ENCODE measurements around the gene HIF3A. TPM values are rescaled to one million over a fixed set of nuclear protein-coding genes. Genes with fewer than 3 reads are reported as not detected.

Gene HIF3A
- polyA plus RNA-seq, 3 donors: 9.5 to 99.1 (median 25.0) TPM

- 94 to 95% (median 95%) methylated on average over 29 to 30 of the region's 30 CpGs for WGBS, 3 donors
- H3K27ac ChIP-seq (ENCODE audit: low read depth, low read length): no peak overlapping the region
These were observed 90.3 kb downstream of the HIF3A start for GRCh38 chr19:46386996-46387712.

GRCh38 chr19:46387713-46388130 lies 90.9 kb downstream of the HIF3A start:
- 95 to 97% (median 95%) methylated on average over 10 of the region's 10 CpGs for WGBS, 3 donors

GRCh38 chr19:46388311-46389095 lies 91.7 kb downstream of the HIF3A start:
- WGBS, 3 donors: 91 to 94% (median 93%) methylated on average over 25 of the region's 25 CpGs

More at GRCh38 chr19:46387713-46388130, 90.9 kb downstream of the HIF3A start:
- H3K27ac ChIP-seq (ENCODE audit: low read depth, low read length): no peak overlapping the region

GRCh38 chr19:46390121-46390858 lies 93.4 kb downstream of the HIF3A start:
- WGBS, 3 donors: 90 to 91% (median 91%) methylated on average over 15 to 16 of the region's 16 CpGs
- H3K27ac ChIP-seq (ENCODE audit: low read depth, low read length): no peak overlapping the region

More at GRCh38 chr19:46388311-46389095, 91.7 kb downstream of the HIF3A start:
- H3K27ac ChIP-seq (ENCODE audit: low read depth, low read length): no peak overlapping the region

GRCh38 chr19:46390866-46391265 lies 94.0 kb downstream of the HIF3A start:
- no peak overlapping the region for H3K27ac ChIP-seq (ENCODE audit: low read depth, low read length)
- 81 to 87% (median 82%) methylated on average over 18 of the region's 18 CpGs for WGBS, 3 donors

- H3K27ac ChIP-seq (ENCODE audit: low read depth, low read length): no peak overlapping the region
- WGBS, 3 donors: 87 to 91% (median 90%) methylated on average over 32 to 33 of the region's 33 CpGs
These were observed 94.7 kb downstream of the HIF3A start for GRCh38 chr19:46391296-46392251.

- H3K27ac ChIP-seq (ENCODE audit: low read depth, low read length): no peak overlapping the region
- 57 to 74% (median 61%) methylated on average over 21 of the region's 21 CpGs for WGBS, 3 donors
These were observed 95.5 kb downstream of the HIF3A start for GRCh38 chr19:46392252-46392801.

- WGBS, 3 donors: 44 to 48% (median 44%) methylated on average over 4 of the region's 4 CpGs
- H3K27ac ChIP-seq (ENCODE audit: low read depth, low read length): no peak overlapping the region
These were observed 96.0 kb downstream of the HIF3A start for GRCh38 chr19:46392837-46393236.

Other genes with a start within 250 kb of the HIF3A start
- not detected for gene IGFL3, start 172.4 kb upstream of the HIF3A start, polyA plus RNA-seq
- 1 to 10 TPM in 1 of 3 donors, under 1 TPM in 2; 0.09 to 1.1 (median 0.22) TPM for gene IGFL2, start 148.8 kb upstream of the HIF3A start, polyA plus RNA-seq
- gene IGFL1, start 67.3 kb upstream of the HIF3A start, polyA plus RNA-seq: not detected
- gene PPP5C, start 50.0 kb downstream of the HIF3A start, polyA plus RNA-seq: 10 to 100 TPM; 22.2 to 38.3 (median 28.1) TPM
- gene CCDC8, start 116.5 kb downstream of the HIF3A start, polyA plus RNA-seq: 1 to 10 TPM; 1.1 to 8.9 (median 8.0) TPM
- gene PNMA8C, start 131.9 kb downstream of the HIF3A start, polyA plus RNA-seq: under 1 TPM in 1 of 3 donors, not detected in 2; 0.03 TPM
- gene PNMA8A, start 174.5 kb downstream of the HIF3A start, polyA plus RNA-seq: 1 to 10 TPM in 2 of 3 donors, under 1 TPM in 1; 0.13 to 3.7 (median 2.2) TPM
- gene PNMA8B, start 198.8 kb downstream of the HIF3A start, polyA plus RNA-seq: 1 to 10 TPM in 1 of 3 donors, under 1 TPM in 2; 0.79 to 1.9 (median 0.85) TPM